GM19397 (cell line): ENCODE results near the gene SIX2.

Experiments
- ATAC-seq: cut with Tn5 transposase; IDR thresholded peaks from one replicate; pipeline ENCODE4 v1.9.1; 2021; ENCODE audit warnings: mild to moderate bottlenecking, moderate library complexity; ENCODE audit not compliant: unreplicated experiment

The SIX2 gene

GRCh38 chr2:44967727-44968432 lies 41.4 kb downstream of the SIX2 start:
- no peak for ATAC-seq

DNA sequence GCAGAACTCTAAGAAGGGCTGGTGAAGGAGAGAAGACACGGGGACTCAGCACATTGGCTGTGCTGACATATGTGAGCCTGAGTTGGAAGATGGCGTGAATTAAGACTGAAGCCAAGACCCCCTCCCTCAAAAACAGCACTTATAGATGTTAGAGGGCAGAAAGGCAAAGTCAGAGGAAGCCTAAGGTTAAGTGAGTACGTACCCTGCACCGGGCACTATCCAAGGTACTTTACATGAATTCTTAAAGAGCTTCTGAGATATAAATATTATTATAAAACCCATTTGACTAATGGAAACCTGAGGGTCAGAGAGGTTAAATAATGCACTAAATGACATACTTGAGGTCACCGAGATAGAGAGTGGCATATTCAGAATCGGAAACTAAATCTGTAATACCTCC lies 42.2 kb downstream of the SIX2 start:
- no peak for ATAC-seq

- ATAC-seq = no peak
These were observed 43.6 kb downstream of the SIX2 start for GRCh38 chr2:44965684-44966083.

- no peak for ATAC-seq
These were observed 44.5 kb downstream of the SIX2 start for GRCh38 chr2:44964752-44965236.

DNA sequence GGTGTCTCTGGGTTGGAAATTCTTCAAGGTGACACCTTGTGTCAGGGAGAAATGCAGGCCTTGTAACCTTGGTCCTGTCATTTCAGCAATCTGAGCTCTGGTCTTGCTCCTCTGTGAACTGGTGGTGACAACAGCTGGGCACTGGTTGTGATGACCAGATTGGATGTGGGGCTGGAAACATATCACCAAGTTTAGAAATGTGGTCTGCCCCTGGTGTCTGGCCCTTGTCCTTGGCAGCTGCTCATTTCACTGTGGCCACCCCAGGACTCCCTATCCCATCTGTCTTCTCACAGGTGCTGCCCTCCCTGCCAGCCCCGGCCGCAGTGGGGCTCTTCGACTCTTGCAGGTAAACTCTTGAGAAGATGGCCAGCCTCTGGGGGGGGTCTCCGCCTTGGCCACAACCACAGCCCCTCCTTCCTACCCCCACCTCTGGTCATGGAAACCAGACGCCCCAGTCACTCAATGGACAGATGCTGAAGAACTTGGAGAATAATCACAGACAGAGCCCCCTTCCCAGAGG lies 47.0 kb downstream of the SIX2 start:
- ATAC-seq = no peak

DNA sequence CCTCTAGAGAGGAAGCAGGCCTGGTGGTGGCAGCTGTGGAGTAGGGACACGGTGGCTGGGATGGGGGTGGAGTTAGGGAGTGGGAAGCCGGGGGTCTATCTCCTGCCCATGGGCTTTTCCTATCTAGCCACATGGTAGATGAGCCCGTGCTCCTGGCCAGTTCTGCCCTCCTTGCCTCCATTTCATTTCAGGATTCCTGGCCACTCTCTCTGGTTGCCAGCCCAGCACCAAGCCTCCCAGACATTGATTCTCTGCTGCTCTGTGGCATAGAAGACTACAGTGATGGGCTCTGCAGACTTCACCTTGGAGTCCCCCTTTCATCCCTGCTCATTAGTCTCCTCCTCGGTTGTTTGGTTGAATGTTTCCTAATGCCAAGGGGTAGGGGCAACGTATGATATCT lies 48.4 kb downstream of the SIX2 start:
- ATAC-seq = no peak

GRCh38 chr2:44959855-44960254 lies 49.4 kb downstream of the SIX2 start:
- ATAC-seq = no peak

- no peak for ATAC-seq
These were observed 51.5 kb downstream of the SIX2 start for GRCh38 chr2:44957656-44958327.

- ATAC-seq = no peak
These were observed 52.4 kb downstream of the SIX2 start for GRCh38 chr2:44956843-44957242.

DNA sequence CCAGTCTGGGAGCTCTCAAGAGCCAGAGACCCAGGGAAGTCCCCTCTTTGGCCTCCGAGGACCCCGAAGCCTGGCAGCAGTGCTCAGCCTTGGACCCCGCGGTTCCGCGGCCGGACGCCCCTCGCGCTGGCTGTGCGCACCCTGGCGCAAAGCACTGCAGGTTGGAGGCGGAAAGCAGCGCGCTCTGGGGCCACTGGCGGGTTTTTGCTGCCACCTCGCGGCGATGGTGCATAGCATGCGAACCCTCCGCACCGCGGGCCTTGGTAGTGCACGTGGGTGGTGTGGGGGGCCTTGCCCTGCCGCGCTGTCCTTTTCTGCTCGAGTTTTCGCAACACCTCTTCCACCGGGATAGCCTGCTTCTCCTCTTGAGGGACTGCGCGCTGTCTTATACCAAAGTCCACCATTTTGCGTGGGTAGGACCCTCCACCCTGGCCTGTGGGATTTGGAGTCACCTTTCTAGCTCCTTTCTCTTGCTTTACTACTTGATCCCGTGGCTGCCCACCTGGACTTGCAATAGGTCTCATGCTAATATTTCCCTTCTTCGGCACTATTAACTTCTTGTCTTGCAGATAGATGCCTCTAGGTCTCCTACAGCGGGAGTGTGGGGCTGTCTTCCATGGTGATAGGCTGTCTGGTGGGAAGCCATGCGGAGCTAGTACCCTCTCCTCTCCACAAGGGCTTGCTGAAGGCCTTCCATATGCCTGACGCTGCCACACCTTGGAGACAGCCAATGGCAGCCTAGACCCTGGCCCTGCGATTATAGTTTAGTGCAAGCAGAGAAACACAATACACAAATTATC lies 53.5 kb downstream of the SIX2 start:
- ATAC-seq = peak; percentile 62
